AG10803 (cell line): ENCODE data around the gene CLCC1.
"Not testable (repeated sequence)": the region's sequence is repeated elsewhere in the genome, so short reads cannot be mapped to it uniquely, and the experiment has no call there.

Source experiments
- DNase-seq: peaks from one replicate; pipeline ENCODE4 v3.0.0; 2010; ENCODE audit warnings: low read depth
- H3K4me3 ChIP-seq: 2 replicates; pipeline ENCODE4 v1.5.1; 2011; ENCODE audit warnings: mild to moderate bottlenecking, low read length, control low read depth
- TF ChIP-seq, protein P1 (sequence below): conservative IDR thresholded peaks from 2 replicates; pipeline ENCODE4 v1.5.1; 2011; ENCODE audit warnings: mild to moderate bottlenecking, low read length, control low read depth, inconsistent platforms

CLCC1 gene

DNA sequence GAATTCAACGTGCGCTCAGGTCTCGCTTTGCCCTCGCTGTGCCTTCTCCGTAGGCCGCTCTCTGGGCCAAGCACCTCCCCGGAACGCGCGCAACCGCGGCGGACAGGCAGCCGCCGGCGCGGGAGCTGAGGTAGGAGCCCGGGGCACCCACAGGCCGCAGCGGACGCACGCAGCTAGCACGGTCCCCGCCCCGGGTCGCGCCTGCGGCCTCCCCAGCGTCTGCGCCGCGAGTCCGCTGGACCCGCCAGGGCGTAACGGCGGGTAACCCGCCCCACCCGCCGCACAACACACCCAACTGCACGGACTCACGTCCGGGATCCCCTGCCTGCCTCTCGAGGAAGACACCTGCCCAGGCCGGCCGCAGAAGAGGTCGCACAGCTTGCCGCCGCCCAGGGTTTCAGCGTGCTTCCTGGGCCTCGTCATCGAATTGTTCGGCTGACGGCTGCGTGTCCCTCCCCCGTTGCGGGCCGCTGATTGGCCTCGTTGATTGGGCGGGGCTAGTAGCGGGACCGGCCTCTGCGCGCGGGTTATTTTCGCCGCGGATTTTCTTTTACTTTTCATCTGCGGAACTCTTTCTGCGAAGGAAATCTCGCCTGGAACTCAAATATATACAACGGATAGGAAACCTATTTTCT, at the start of gene CLCC1:
CLCC1 (minus strand) TSS at position 433 of the 635 bp plus-strand sequence. CDS start 13,047 bp downstream, outside the sequence.
- DNase-seq: peak; percentile 87
- TF ChIP-seq, protein P1, sequence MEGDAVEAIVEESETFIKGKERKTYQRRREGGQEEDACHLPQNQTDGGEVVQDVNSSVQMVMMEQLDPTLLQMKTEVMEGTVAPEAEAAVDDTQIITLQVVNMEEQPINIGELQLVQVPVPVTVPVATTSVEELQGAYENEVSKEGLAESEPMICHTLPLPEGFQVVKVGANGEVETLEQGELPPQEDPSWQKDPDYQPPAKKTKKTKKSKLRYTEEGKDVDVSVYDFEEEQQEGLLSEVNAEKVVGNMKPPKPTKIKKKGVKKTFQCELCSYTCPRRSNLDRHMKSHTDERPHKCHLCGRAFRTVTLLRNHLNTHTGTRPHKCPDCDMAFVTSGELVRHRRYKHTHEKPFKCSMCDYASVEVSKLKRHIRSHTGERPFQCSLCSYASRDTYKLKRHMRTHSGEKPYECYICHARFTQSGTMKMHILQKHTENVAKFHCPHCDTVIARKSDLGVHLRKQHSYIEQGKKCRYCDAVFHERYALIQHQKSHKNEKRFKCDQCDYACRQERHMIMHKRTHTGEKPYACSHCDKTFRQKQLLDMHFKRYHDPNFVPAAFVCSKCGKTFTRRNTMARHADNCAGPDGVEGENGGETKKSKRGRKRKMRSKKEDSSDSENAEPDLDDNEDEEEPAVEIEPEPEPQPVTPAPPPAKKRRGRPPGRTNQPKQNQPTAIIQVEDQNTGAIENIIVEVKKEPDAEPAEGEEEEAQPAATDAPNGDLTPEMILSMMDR: no peak
- H3K4me3 ChIP-seq: peak within 1 kb of the TSS; percentile 77

- DNase-seq: no peak
- H3K4me3 ChIP-seq: no peak overlapping the region
- TF ChIP-seq, protein P1: no peak
Measured at GRCh38 chr1:109011335-109011734, 48.1 kb upstream of the CLCC1 start.

DNA sequence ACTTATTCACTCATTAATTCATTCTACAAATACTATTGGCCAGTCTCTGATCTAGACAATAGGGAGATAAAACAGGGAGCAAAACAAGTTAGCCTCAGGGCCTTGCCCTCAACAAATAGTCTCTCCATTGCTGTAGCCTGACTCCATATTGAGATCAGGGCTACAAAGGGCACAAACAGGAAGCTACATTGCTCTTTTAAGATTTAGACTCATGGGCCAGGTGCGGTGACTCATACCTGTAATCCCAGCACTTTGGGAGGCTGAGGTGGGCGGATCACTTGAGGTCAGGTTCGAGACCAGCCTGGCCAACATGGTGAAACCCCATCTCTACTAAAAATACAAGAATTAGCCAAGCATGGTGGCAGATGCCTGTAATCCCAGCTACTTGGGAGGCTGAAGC, 33.3 kb upstream of the CLCC1 start:
- DNase-seq, H3K4me3 ChIP-seq: not testable (repeated sequence)

DNA sequence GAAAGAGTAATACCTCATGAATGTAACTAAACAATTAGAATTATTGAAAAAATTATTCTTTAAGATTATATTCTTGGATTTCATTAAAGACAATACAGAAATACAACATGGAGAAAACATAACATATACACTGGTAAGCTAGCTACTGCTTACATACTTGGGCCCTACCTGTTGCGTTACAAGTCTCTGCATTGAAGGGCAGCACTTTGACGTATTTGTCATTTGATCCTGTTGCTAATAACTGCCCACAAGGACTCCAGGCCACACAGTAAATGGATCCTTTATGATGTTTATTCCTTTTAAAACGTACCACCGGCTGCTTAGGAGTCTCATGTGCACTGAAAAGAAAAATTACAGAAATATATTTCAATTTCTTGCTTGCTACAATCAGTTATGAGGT, 19.8 kb upstream of the CLCC1 start:
- H3K4me3 ChIP-seq: no peak overlapping the region
- no peak for DNase-seq
- TF ChIP-seq, protein P1: no peak

GRCh38 chr1:108976658-108977057, 13.4 kb upstream of the CLCC1 start:
- H3K4me3 ChIP-seq: no peak overlapping the region
- no peak for DNase-seq
- TF ChIP-seq, protein P1: no peak

DNA sequence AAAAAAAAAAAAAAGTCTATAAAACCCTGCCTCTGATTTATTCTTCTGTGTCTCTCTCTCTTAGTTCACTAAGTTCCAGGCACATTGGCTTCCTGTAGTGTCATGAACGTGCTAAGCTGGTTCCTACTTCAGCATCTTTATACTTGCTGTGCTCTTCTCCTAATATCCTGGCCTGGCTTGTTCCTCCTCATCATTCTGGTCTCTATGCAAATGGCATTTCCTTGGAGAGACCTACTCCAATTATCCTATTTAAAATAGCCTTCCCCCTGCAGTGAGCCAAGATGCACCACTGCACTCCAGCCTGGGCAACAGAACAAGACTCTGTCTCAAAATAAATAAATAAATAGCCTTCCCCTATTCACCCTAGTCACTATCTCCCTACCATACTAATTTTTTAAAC, 9.7 kb upstream of the CLCC1 start:
- no peak overlapping the region for H3K4me3 ChIP-seq
- no peak for DNase-seq
- TF ChIP-seq, protein P1: no peak

- no peak for DNase-seq
- H3K4me3 ChIP-seq: no peak overlapping the region
- TF ChIP-seq, protein P1: no peak
Measured at GRCh38 chr1:108969346-108969745, 6.1 kb upstream of the CLCC1 start.
